Stimulated activated naive CD8-positive, alpha-beta T cell treated with anti-CD3 and anti-CD28 coated beads, Interleukin-15, Interleukin-2, amounts not matched to agents 100 ng/mL and 50 ng/mL, for 24 hours (primary cell): ENCODE data around the gene ZNF221.
A peak's percentile ranks its signal among the peaks of the same experiment; 100 is the strongest.
"Not testable (repeated sequence)": the region's sequence is repeated elsewhere in the genome, so short reads cannot be mapped to it uniquely, and the experiment has no call there.

Experiments used
- H3K27ac Mint-ChIP-seq: one replicate; pipeline ENCODE4 v1.8.0; 2021; ENCODE audit warnings: mild to moderate bottlenecking, mixed read lengths
- H3K27me3 Mint-ChIP-seq: one replicate; pipeline ENCODE4 v1.8.0; 2021; ENCODE audit warnings: mixed read lengths
- H3K36me3 Mint-ChIP-seq: one replicate; pipeline ENCODE4 v1.8.0; 2021; ENCODE audit warnings: low read depth, mixed read lengths
- H3K4me1 Mint-ChIP-seq: one replicate; pipeline ENCODE4 v1.8.0; 2021; ENCODE audit warnings: low read depth, mixed read lengths
- H3K4me3 Mint-ChIP-seq: one replicate; pipeline ENCODE4 v1.8.0; 2021; ENCODE audit warnings: mild to moderate bottlenecking, mixed read lengths
- H3K9me3 Mint-ChIP-seq: one replicate; pipeline ENCODE4 v1.8.0; 2021; ENCODE audit warnings: mixed read lengths

ZNF221 gene

GRCh38 chr19:43936188-43936587 lies 14.8 kb upstream of the ZNF221 start:
- Mint-ChIP-seq H3K36me3 (peaks cover 28% of the 10 kb centered on the region), H3K27ac (no peak overlapping the region), H3K4me1 (peaks cover 16% of the 10 kb centered on the region), H3K27me3 (no peaks in the 10 kb centered on the region), H3K4me3 (no peak overlapping the region), H3K9me3 (peaks cover 12% of the 10 kb centered on the region)

GRCh38 chr19:43939557-43940260 lies 11.3 kb upstream of the ZNF221 start:
- Mint-ChIP-seq H3K36me3 (peaks cover 5% of the 10 kb centered on the region), H3K27ac (no peak overlapping the region), H3K27me3 (peaks cover 8% of the 10 kb centered on the region), H3K9me3 (peaks cover 12% of the 10 kb centered on the region), H3K4me3 (no peak overlapping the region), H3K4me1 (peaks cover 4% of the 10 kb centered on the region)

- no peak overlapping the region for H3K4me3 Mint-ChIP-seq
- peaks cover 5% of the 10 kb centered on the region for H3K36me3 Mint-ChIP-seq
- H3K27me3 Mint-ChIP-seq = peaks cover 15% of the 10 kb centered on the region
- H3K27ac Mint-ChIP-seq = no peak overlapping the region
- H3K9me3 Mint-ChIP-seq = peaks cover 13% of the 10 kb centered on the region
- H3K4me1 Mint-ChIP-seq = no peaks in the 10 kb centered on the region
Observed at GRCh38 chr19:43940719-43941118, 10.3 kb upstream of the ZNF221 start.

GRCh38 chr19:43941209-43941608 lies 9.8 kb upstream of the ZNF221 start:
- Mint-ChIP-seq H3K27me3 (peaks cover 20% of the 10 kb centered on the region), H3K36me3 (peaks cover 5% of the 10 kb centered on the region), H3K4me3 (no peak overlapping the region), H3K4me1 (no peaks in the 10 kb centered on the region), H3K27ac (no peak overlapping the region), H3K9me3 (peaks cover 17% of the 10 kb centered on the region)

GRCh38 chr19:43947412-43947811 lies 3.6 kb upstream of the ZNF221 start:
- Mint-ChIP-seq H3K4me1 (peaks cover 14% of the 10 kb centered on the region), H3K9me3 (peaks cover 49% of the 10 kb centered on the region), H3K27me3 (peaks cover 39% of the 10 kb centered on the region), H3K36me3 (peaks cover 21% of the 10 kb centered on the region)
- not testable (repeated sequence) for H3K4me3 Mint-ChIP-seq, H3K27ac Mint-ChIP-seq

GRCh38 chr19:43949803-43950202 lies 1.2 kb upstream of the ZNF221 start:
- Mint-ChIP-seq H3K36me3 (peaks cover 24% of the 10 kb centered on the region), H3K9me3 (peaks cover 54% of the 10 kb centered on the region), H3K4me3 (peak overlapping the region; percentile 57), H3K4me1 (peaks cover 14% of the 10 kb centered on the region), H3K27me3 (peaks cover 35% of the 10 kb centered on the region)
- H3K27ac Mint-ChIP-seq = not testable (repeated sequence)

- H3K36me3 Mint-ChIP-seq = peaks cover 26% of the 10 kb centered on the region
- no peaks in the 10 kb centered on the region for H3K27me3 Mint-ChIP-seq
- peaks cover 4% of the 10 kb centered on the region for H3K4me1 Mint-ChIP-seq
- no peak overlapping the region for H3K27ac Mint-ChIP-seq
- H3K4me3 Mint-ChIP-seq = no peak overlapping the region
- peaks cover 37% of the 10 kb centered on the region for H3K9me3 Mint-ChIP-seq
Observed at GRCh38 chr19:43956827-43957226, 5.8 kb downstream of the ZNF221 start.

GRCh38 chr19:43957891-43958290 lies 6.9 kb downstream of the ZNF221 start:
- peaks cover 43% of the 10 kb centered on the region for H3K9me3 Mint-ChIP-seq
- H3K27me3 Mint-ChIP-seq = no peaks in the 10 kb centered on the region
- H3K27ac Mint-ChIP-seq = no peak overlapping the region
- H3K4me3 Mint-ChIP-seq = no peak overlapping the region
- H3K36me3 Mint-ChIP-seq = peaks cover 26% of the 10 kb centered on the region
- H3K4me1 Mint-ChIP-seq = no peaks in the 10 kb centered on the region

- no peak overlapping the region for H3K27ac Mint-ChIP-seq
- H3K36me3 Mint-ChIP-seq = peaks cover 41% of the 10 kb centered on the region
- no peaks in the 10 kb centered on the region for H3K4me1 Mint-ChIP-seq
- H3K27me3 Mint-ChIP-seq = no peaks in the 10 kb centered on the region
- no peak overlapping the region for H3K4me3 Mint-ChIP-seq
- H3K9me3 Mint-ChIP-seq = peaks cover 53% of the 10 kb centered on the region
Observed at GRCh38 chr19:43960411-43960810, 9.4 kb downstream of the ZNF221 start.

GRCh38 chr19:43966079-43966694 lies 15.2 kb downstream of the ZNF221 start:
- no peak overlapping the region for H3K4me3 Mint-ChIP-seq
- no peaks in the 10 kb centered on the region for H3K27me3 Mint-ChIP-seq
- H3K36me3 Mint-ChIP-seq = peaks cover 68% of the 10 kb centered on the region
- no peak overlapping the region for H3K27ac Mint-ChIP-seq
- H3K4me1 Mint-ChIP-seq = no peaks in the 10 kb centered on the region
- H3K9me3 Mint-ChIP-seq = peaks cover 74% of the 10 kb centered on the region

GRCh38 chr19:43976732-43977131 lies 25.7 kb downstream of the ZNF221 start:
- no peak overlapping the region for H3K27ac Mint-ChIP-seq
- no peaks in the 10 kb centered on the region for H3K4me1 Mint-ChIP-seq
- H3K27me3 Mint-ChIP-seq = no peaks in the 10 kb centered on the region
- H3K4me3 Mint-ChIP-seq = no peak overlapping the region
- H3K36me3 Mint-ChIP-seq = peaks cover 12% of the 10 kb centered on the region
- peaks cover 42% of the 10 kb centered on the region for H3K9me3 Mint-ChIP-seq

GRCh38 chr19:43983544-43983911 lies 32.5 kb downstream of the ZNF221 start:
- Mint-ChIP-seq H3K27ac (no peak overlapping the region), H3K36me3 (peaks cover 17% of the 10 kb centered on the region)

GRCh38 chr19:43983912-43984686 lies 33.1 kb downstream of the ZNF221 start, which contains the start of gene ZNF155:
TSS of gene ZNF155 (plus strand) at chr19:43984188. CDS start at chr19:43988544, 4,356 bp downstream.
- Mint-ChIP-seq H3K27ac (peak within 1 kb of the TSS; percentile 96), H3K4me3 (peak within 1 kb of the TSS; percentile 96), H3K4me1 (peaks cover 13% of the 10 kb centered on the region), H3K27me3 (no peaks in the 10 kb centered on the region), H3K36me3 (peaks cover 23% of the 10 kb centered on the region), H3K9me3 (peaks cover 21% of the 10 kb centered on the region)

More at GRCh38 chr19:43983544-43983911, 32.5 kb downstream of the ZNF221 start:
- peaks cover 16% of the 10 kb centered on the region for H3K9me3 Mint-ChIP-seq
- peaks cover 13% of the 10 kb centered on the region for H3K4me1 Mint-ChIP-seq
- H3K4me3 Mint-ChIP-seq = peak overlapping the region; percentile 68
- H3K27me3 Mint-ChIP-seq = no peaks in the 10 kb centered on the region

- peaks cover 28% of the 10 kb centered on the region for H3K36me3 Mint-ChIP-seq
- peaks cover 22% of the 10 kb centered on the region for H3K9me3 Mint-ChIP-seq
- H3K4me1 Mint-ChIP-seq = peaks cover 13% of the 10 kb centered on the region
- peak overlapping the region; percentile 96 for H3K4me3 Mint-ChIP-seq
- peak overlapping the region; percentile 96 for H3K27ac Mint-ChIP-seq
- H3K27me3 Mint-ChIP-seq = no peaks in the 10 kb centered on the region
Observed at GRCh38 chr19:43984687-43985000, 33.6 kb downstream of the ZNF221 start.

GRCh38 chr19:43997631-43998290 lies 46.7 kb downstream of the ZNF221 start:
- no peak overlapping the region for H3K27ac Mint-ChIP-seq
- peaks cover 46% of the 10 kb centered on the region for H3K9me3 Mint-ChIP-seq
- H3K4me3 Mint-ChIP-seq = no peak overlapping the region
- peaks cover 55% of the 10 kb centered on the region for H3K36me3 Mint-ChIP-seq
- peaks cover 11% of the 10 kb centered on the region for H3K4me1 Mint-ChIP-seq
- no peaks in the 10 kb centered on the region for H3K27me3 Mint-ChIP-seq
